K562 (cell line): ENCODE results near the gene RNU6-1. TPM values are rescaled to one million over a fixed set of nuclear protein-coding genes. Genes with fewer than 3 reads are reported as not detected.

Experiments used
- ATAC-seq: fragments of 200-7000 bp; cut with Tn5 transposase; 3 replicates; pipeline ENCODE4 v1.9.1; 2020; ENCODE audit warnings: moderate library complexity
- BruUV-seq: library from RNA; stranded (reverse); fragments of 400-500 nt; replicated peaks from 2 replicates; lab custom pipeline; 2021; lab: Mats Ljungman, UMichigan
- CTCF ChIA-PET: fragments of 300-600 bp; formaldehyde crosslinking; extraction: SDS; loops from one replicate; lab custom pipeline; 2021; ENCODE audit warnings: low intra/inter-chr PET ratio; lab: Yijun Ruan, JAX
- POLR2A ChIA-PET: fragments of 300-600, 350-650 bp; sonication (Branson Sonifier 250); formaldehyde crosslinking; extraction: SDS; loops from one replicate; lab custom pipeline; 2021; ENCODE audit warnings: antibody characterized with exemption, inconsistent platforms; lab: Yijun Ruan, JAX
- DNase-seq, 4 experiments: peaks; one replicate each; pipeline versions ENCODE4 v3.0.0 to v3.0.0-alpha.2; 2011 to 2018; ENCODE audit warnings: low spot score in 3 of 4, mixed read lengths in 3 of 4; ENCODE audit errors: extremely low read depth in 1 of 4
- FAIRE-seq: peaks from 2 replicates; lab custom pipeline; 2011; peaks lifted over from hg19 to GRCh38; lab: Jason Lieb, UNC
- H2AFZ ChIP-seq: 2 replicates; pipeline ENCODE4 v1.6.0; 2011; ENCODE audit warnings: low read depth, low read length, control low read depth, inconsistent platforms
- H3K27ac ChIP-seq: fragments of 200-600 bp; 3 replicates; pipeline ENCODE4 v1.8.0; 2011; ENCODE audit warnings: low read depth, mild to moderate bottlenecking, control low read depth, inconsistent platforms, low read length, moderate library complexity, mixed read lengths; ENCODE audit errors: extremely low read depth
- H3K27me3 ChIP-seq, 2 experiments: fragments of 300-600 bp in 1 of 2; 2 replicates in 1 of 2; 3 replicates in 1 of 2; pipeline versions ENCODE4 v1.6.0 to v1.8.0; 2011; ENCODE audit warnings: inconsistent platforms in 2 of 2, low read length in 2 of 2, mild to moderate bottlenecking in 1 of 2, mixed read lengths in 1 of 2, moderate library complexity in 1 of 2; ENCODE audit not compliant: control insufficient read depth in 2 of 2, insufficient read depth in 2 of 2
- H3K36me3 ChIP-seq: fragments of 300-600 bp; 3 replicates; pipeline ENCODE4 v1.8.0; 2011; ENCODE audit warnings: mild to moderate bottlenecking, low read length, inconsistent platforms; ENCODE audit not compliant: control insufficient read depth, insufficient read depth
- H3K4me1 ChIP-seq, 2 experiments: fragments of 200-600 bp in 1 of 2; replicated peaks in 1 of 2; 2 replicates in 1 of 2; 3 replicates in 1 of 2; pipeline versions ENCODE4 v1.5.1 to v1.8.0; 2011; ENCODE audit warnings: inconsistent platforms in 2 of 2, low read length in 2 of 2, mild to moderate bottlenecking in 1 of 2, mixed read lengths in 1 of 2, moderate library complexity in 1 of 2; ENCODE audit not compliant: control insufficient read depth in 2 of 2, insufficient read depth in 2 of 2
- H3K4me2 ChIP-seq: 2 replicates; pipeline ENCODE4 v1.6.1; 2011; ENCODE audit warnings: low read length, control low read depth, inconsistent platforms, mixed read lengths; ENCODE audit not compliant: insufficient read depth
- H3K4me3 ChIP-seq: fragments of 200-600 bp; sonication (generic), shearing (Covaris generic); 2 replicates; pipeline ENCODE4 v1.5.1; 2016; ENCODE audit warnings: control low read depth, inconsistent platforms
- H3K79me2 ChIP-seq: fragments of 200-600 bp; 3 replicates; pipeline ENCODE4 v1.8.0; 2011; ENCODE audit warnings: low read length, inconsistent platforms; ENCODE audit not compliant: control insufficient read depth, insufficient read depth
- H3K9ac ChIP-seq, 2 experiments: 2 replicates each; pipeline versions ENCODE4 v1.6.0 to v1.6.1; 2011; ENCODE audit warnings: low read depth in 2 of 2, low read length in 2 of 2, control low read depth in 1 of 2, inconsistent platforms in 1 of 2, mild to moderate bottlenecking in 1 of 2, mixed read lengths in 1 of 2; ENCODE audit not compliant: insufficient read depth in 1 of 2
- H3K9me1 ChIP-seq: one replicate; pipeline ENCODE4 v1.6.0; 2011; ENCODE audit warnings: inconsistent platforms, mild to moderate bottlenecking, low read length, moderate library complexity; ENCODE audit not compliant: control insufficient read depth, insufficient read depth
- H3K9me3 ChIP-seq: replicated peaks from 2 replicates; pipeline ENCODE4 v1.5.1; 2011; ENCODE audit warnings: low read depth, low read length, inconsistent platforms; ENCODE audit not compliant: control insufficient read depth, insufficient read depth
- H4K20me1 ChIP-seq: replicated peaks from 2 replicates; pipeline ENCODE4 v1.6.1; 2011; ENCODE audit warnings: low read length, inconsistent platforms, mixed read lengths; ENCODE audit not compliant: control insufficient read depth, insufficient read depth
- CHCHD3 ChIP-seq: fragments of 250-450 bp; sonication (Bioruptor Pico); IDR thresholded peaks from 2 replicates; pipeline ENCODE4 v2.1.2; 2022; ENCODE audit warnings: mild to moderate bottlenecking
- EGR1 ChIP-seq: fragments of 450-650 bp; conservative IDR thresholded peaks from 2 replicates; pipeline ENCODE4 v1.6.1; 2017; ENCODE audit warnings: mild to moderate bottlenecking
- FOXJ2 ChIP-seq: fragments of 200-800 bp; sonication (Bioruptor generic); IDR thresholded peaks from 2 replicates; pipeline ENCODE4 v1.6.1; 2016; ENCODE audit warnings: missing genetic modification characterization, missing compliant biosample characterization
- HLTF ChIP-seq: fragments of 450-650 bp; IDR thresholded peaks from 2 replicates; pipeline ENCODE4 v1.6.1; 2016
- HNRNPL ChIP-seq: fragments of 200-400 bp; formaldehyde crosslinking; IDR thresholded peaks from 2 replicates; pipeline ENCODE4 v1.6.1; 2017; ENCODE audit warnings: low read depth, mild to moderate bottlenecking, low read length
- PTBP1 ChIP-seq: fragments of 200-400 bp; formaldehyde crosslinking; IDR thresholded peaks from 2 replicates; pipeline ENCODE4 v1.6.1; 2017; ENCODE audit warnings: low read depth, low read length
- ZNF584 ChIP-seq: fragments of 200-800 bp; sonication (Bioruptor generic); IDR thresholded peaks from 2 replicates; pipeline ENCODE4 v1.6.1; 2016; ENCODE audit warnings: low read depth, mild to moderate bottlenecking, missing genetic modification characterization, missing compliant biosample characterization
- ZNF76 ChIP-seq: fragments of 250-450 bp; sonication (Bioruptor Pico); IDR thresholded peaks from 2 replicates; pipeline ENCODE4 v1.4.0; 2020; ENCODE audit warnings: mild to moderate bottlenecking, moderate library complexity, borderline replicate concordance
- WGBS: fragments of 100-300 bp; shearing (Covaris generic); methylation state at CpG from one replicate; pipeline ENCODE4 v1.1.6; 2016; ENCODE audit warnings: low coverage, mixed read lengths; ENCODE audit not compliant: insufficient coverage; ENCODE audit errors: missing lambda C conversion rate; 5-methylcytosine and 5-hydroxymethylcytosine counted together
- in situ Hi-C: fragments of 300-500 bp; cut with MboI; formaldehyde crosslinking; loops from 4 replicates; pipeline ENCODE4 v1.15.0; 2018; ENCODE audit warnings: inconsistent platforms, mixed read lengths
- intact Hi-C: fragments of 100-400 bp; cut with micrococcal nuclease; formaldehyde crosslinking; loops from 2 replicates; pipeline ENCODE4 v1.14.2; 2022
- polyA plus RNA-seq, 8 experiments: library from polyadenylated mRNA; depleted of rRNA in 4 of 8; stranded (reverse) in 5 of 8; unstranded in 3 of 8; fragments of >200 nt; fragmentation: Nextera tagmentation in 2 of 8; fragmentation: Illumina TruSeq in 1 of 8; extraction: Ambion mirVana in 2 of 8; extraction: Trizol in 1 of 8; gene quantifications; 2 replicates each; pipeline versions ENCODE4 v1.2.1 to v1.2.3, GENCODE V29; 2011 to 2014; ENCODE audit warnings: inconsistent platforms in 1 of 8, missing spikeins in 1 of 8
- total RNA-seq, 7 experiments: library from RNA; depleted of rRNA in 6 of 7; stranded (reverse); fragments of >200 nt in 6 of 7; fragmentation: Illumina TruSeq in 2 of 7; extraction: Trizol in 2 of 7; gene quantifications; 2 replicates each; pipeline versions ENCODE4 v1.2.1 to v1.2.3, GENCODE V29; 2011 to 2021; ENCODE audit warnings: low replicate concordance in 1 of 7
- TF ChIP-seq, protein P1 (sequence below): fragments of 450-650 bp; IDR thresholded peaks from 2 replicates; pipeline ENCODE4 v1.6.1; 2016; ENCODE audit warnings: missing biosample characterization, missing genetic modification characterization

Gene RNU6-1
- total and polyA plus RNA-seq, 9 of the 15 experiments (the other 6 are each of a cell fraction or from before 2014, with no cell fraction given) = not detected

DNA sequence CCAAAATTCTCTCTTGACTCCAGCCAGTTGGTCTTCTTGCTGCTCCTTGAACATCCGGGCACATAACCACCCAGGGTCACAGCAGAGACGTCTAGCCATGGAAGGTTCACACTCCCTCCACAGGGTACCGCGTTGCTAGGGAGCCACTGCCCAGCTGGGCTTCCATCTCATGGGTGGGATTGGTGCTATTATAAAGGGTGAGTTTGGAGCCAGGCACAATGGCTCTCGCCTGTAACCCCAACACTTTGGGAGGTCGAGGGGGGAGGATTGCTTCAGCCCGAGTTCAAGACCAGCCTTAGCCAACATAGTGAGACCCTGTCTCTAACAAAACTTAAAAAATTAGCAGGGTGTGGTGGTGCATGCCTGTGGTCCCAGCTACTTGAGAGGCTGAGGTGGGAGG, 32.0 kb downstream of the RNU6-1 start:
- Histone ChIP-seq H3K27me3 (peaks cover 2 to 8% of the 10 kb centered on the region in 2 experiments; a peak in 2 of 5 replicates), H3K36me3 (no peaks in the 10 kb centered on the region), H4K20me1 (peaks cover 9% of the 10 kb centered on the region; the same call in 1 of the 2 replicates), H2AFZ (no peak overlapping the region), H3K4me1 (peaks cover 7 to 29% of the 10 kb centered on the region in 2 experiments), H3K9ac (no peak overlapping the region), H3K4me2 (no peak overlapping the region), H3K27ac (no peak overlapping the region), H3K9me3 (no peaks in the 10 kb centered on the region), H3K4me3 (no peak overlapping the region), H3K79me2 (no peaks in the 10 kb centered on the region), H3K9me1 (peaks cover 11% of the 10 kb centered on the region)
- no peak for DNase-seq
- WGBS = 43% methylated on average over 7 of the region's 7 CpGs
- no peak for FAIRE-seq
- TF ChIP-seq CHCHD3 (CRISPR knock-in tag) = no peak
- no peak for TF ChIP-seq ZNF76 (CRISPR knock-in tag)
- TF ChIP-seq EGR1 = no peak
- TF ChIP-seq ZNF584 (CRISPR knock-in tag) = no peak
- no peak for TF ChIP-seq FOXJ2 (tag)
- TF ChIP-seq HLTF = no peak
- TF ChIP-seq, protein P1, sequence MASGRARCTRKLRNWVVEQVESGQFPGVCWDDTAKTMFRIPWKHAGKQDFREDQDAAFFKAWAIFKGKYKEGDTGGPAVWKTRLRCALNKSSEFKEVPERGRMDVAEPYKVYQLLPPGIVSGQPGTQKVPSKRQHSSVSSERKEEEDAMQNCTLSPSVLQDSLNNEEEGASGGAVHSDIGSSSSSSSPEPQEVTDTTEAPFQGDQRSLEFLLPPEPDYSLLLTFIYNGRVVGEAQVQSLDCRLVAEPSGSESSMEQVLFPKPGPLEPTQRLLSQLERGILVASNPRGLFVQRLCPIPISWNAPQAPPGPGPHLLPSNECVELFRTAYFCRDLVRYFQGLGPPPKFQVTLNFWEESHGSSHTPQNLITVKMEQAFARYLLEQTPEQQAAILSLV (tag) = no peak
- TF ChIP-seq PTBP1 = no peak
- no peak for TF ChIP-seq HNRNPL
- ChIA-PET CTCF (no interaction called here), POLR2A (interaction anchor here (1.7 kb wide), 1 partner anchor 24 kb away, joined by 7 read pairs; no protein-coding TSS in a partner anchor)
- intact Hi-C loops = no loop called here
- in situ Hi-C loops = no loop called here
- BruUV-seq = no TSS peak
- no peak for ATAC-seq
